ENCODE results near the gene SLC7A8.

Gene SLC7A8

GRCh38 chr14:23077962-23078361 is 105.5 kb downstream of the SLC7A8 start:
- Mint-ChIP-seq H3K36me3 (ENCODE audit: low read depth) (peaks cover 65% of the 10 kb centered on the region), H3K27me3 (ENCODE audit: low read depth, poor library complexity) (no peaks in the 10 kb centered on the region), H3K9me3 (no peaks in the 10 kb centered on the region), H3K4me1 (peaks cover 7% of the 10 kb centered on the region), H3K27ac (peak overlapping the region; percentile 91), H3K4me3 (no peak overlapping the region)
- TF ChIP-seq, protein P1, sequence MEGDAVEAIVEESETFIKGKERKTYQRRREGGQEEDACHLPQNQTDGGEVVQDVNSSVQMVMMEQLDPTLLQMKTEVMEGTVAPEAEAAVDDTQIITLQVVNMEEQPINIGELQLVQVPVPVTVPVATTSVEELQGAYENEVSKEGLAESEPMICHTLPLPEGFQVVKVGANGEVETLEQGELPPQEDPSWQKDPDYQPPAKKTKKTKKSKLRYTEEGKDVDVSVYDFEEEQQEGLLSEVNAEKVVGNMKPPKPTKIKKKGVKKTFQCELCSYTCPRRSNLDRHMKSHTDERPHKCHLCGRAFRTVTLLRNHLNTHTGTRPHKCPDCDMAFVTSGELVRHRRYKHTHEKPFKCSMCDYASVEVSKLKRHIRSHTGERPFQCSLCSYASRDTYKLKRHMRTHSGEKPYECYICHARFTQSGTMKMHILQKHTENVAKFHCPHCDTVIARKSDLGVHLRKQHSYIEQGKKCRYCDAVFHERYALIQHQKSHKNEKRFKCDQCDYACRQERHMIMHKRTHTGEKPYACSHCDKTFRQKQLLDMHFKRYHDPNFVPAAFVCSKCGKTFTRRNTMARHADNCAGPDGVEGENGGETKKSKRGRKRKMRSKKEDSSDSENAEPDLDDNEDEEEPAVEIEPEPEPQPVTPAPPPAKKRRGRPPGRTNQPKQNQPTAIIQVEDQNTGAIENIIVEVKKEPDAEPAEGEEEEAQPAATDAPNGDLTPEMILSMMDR (IDR thresholded peaks at IDR 0.05), result no peak
- DNase-seq, result no peak

DNA sequence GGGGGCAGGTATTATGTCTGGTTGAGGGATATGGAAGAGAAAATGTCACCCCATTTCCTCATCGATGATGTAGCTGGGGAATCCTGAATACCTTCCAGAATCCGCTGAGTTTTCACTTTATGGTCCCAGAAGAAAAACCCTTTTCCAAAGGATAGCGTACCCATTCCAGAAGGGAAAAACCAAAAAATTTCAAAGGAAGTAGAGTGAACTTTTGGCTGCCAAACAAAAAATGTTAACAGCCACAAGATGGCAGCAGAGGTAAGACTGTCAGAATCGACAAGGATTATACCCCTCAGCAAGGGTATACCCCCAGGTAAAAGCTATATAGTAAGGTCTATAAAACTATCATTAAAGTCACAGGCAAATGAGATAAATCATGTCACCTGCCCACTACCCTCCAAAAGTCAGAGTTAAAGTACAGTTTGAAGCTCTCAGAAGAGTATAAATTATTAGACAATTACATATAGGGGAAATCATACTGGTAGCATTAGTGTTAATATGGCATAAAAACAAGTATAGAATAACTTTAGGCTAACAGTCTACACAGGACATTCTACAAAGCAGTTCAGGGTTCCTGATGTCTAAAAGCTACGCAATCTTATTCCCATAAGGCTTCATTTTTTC is 106.6 kb downstream of the SLC7A8 start:
- Mint-ChIP-seq H3K9me3 (no peaks in the 10 kb centered on the region), H3K27ac (no peak overlapping the region), H3K4me3 (no peak overlapping the region), H3K27me3 (ENCODE audit: low read depth, poor library complexity) (no peaks in the 10 kb centered on the region), H3K4me1 (peaks cover 18% of the 10 kb centered on the region), H3K36me3 (ENCODE audit: low read depth) (peaks cover 74% of the 10 kb centered on the region)
- no peak for DNase-seq
- TF ChIP-seq, protein P1 (IDR thresholded peaks at IDR 0.05), result peak; percentile 57
